Suppressor macrophage treated with lipopolysaccharide for 4 hours (primary cell): ENCODE data around the gene LYZL6.
A peak's percentile ranks its signal among the peaks of the same experiment; 100 is the strongest.

Experiments
- DNase-seq: peaks from one replicate; pipeline ENCODE4 v3.0.0-alpha.2; 2020

The LYZL6 gene

GRCh38 chr17:35943537-35943936 is at the start of gene LYZL6:
Gene LYZL6 (minus strand): TSS chr17:35943713. CDS start chr17:35939356, 4,357 bp downstream.
- DNase-seq = no peak

- no peak for DNase-seq
Observed at GRCh38 chr17:35991075-35991474, 47.6 kb upstream of the LYZL6 start.

GRCh38 chr17:35988164-35988563 is 44.7 kb upstream of the LYZL6 start:
- DNase-seq = no peak

- no peak for DNase-seq
Observed at GRCh38 chr17:35986643-35987042, 43.1 kb upstream of the LYZL6 start, which contains the start of gene CCL14. Gene CCL14 (minus strand): TSS chr17:35986729. CDS start chr17:35986649, 80 bp downstream.

- DNase-seq = no peak
Observed at GRCh38 chr17:35984140-35984539, 40.6 kb upstream of the LYZL6 start.

GRCh38 chr17:35982409-35983191 is 39.1 kb upstream of the LYZL6 start:
- DNase-seq = no peak

GRCh38 chr17:35981908-35982330 is 38.4 kb upstream of the LYZL6 start:
- DNase-seq = no peak

GRCh38 chr17:35981246-35981645 is 37.7 kb upstream of the LYZL6 start, which contains the start of gene CCL16:
Gene CCL16 (minus strand): TSS chr17:35981497. CDS start chr17:35981420, 77 bp downstream.
- no peak for DNase-seq

GRCh38 chr17:35978346-35978745 is 34.8 kb upstream of the LYZL6 start:
- DNase-seq = no peak

- DNase-seq = no peak
Observed at GRCh38 chr17:35977509-35977908, 34.0 kb upstream of the LYZL6 start.

- DNase-seq = peak; percentile 18
Observed at GRCh38 chr17:35973333-35974260, 30.1 kb upstream of the LYZL6 start.

GRCh38 chr17:35972945-35973332 is 29.4 kb upstream of the LYZL6 start:
- DNase-seq = no peak

GRCh38 chr17:35972535-35972934 is 29.0 kb upstream of the LYZL6 start:
- DNase-seq = no peak

GRCh38 chr17:35972066-35972465 is 28.6 kb upstream of the LYZL6 start:
- DNase-seq = no peak

- DNase-seq = peak; percentile 90
Observed at GRCh38 chr17:35969558-35970380, 26.3 kb upstream of the LYZL6 start.

GRCh38 chr17:35968520-35969054 is 25.1 kb upstream of the LYZL6 start:
- DNase-seq = no peak

GRCh38 chr17:35965272-35965671 is 21.8 kb upstream of the LYZL6 start:
- DNase-seq = no peak

GRCh38 chr17:35963663-35964062 is 20.1 kb upstream of the LYZL6 start:
- DNase-seq = no peak

GRCh38 chr17:35953720-35954119 is 10.2 kb upstream of the LYZL6 start:
- DNase-seq = no peak

GRCh38 chr17:35949401-35949800 is 5.9 kb upstream of the LYZL6 start:
- no peak for DNase-seq

GRCh38 chr17:35948092-35948491 is 4.6 kb upstream of the LYZL6 start:
- DNase-seq = no peak

GRCh38 chr17:35947156-35947585 is 3.7 kb upstream of the LYZL6 start:
- DNase-seq = peak; percentile 69
